ENCODE results near the gene RAVER1.

DNA sequence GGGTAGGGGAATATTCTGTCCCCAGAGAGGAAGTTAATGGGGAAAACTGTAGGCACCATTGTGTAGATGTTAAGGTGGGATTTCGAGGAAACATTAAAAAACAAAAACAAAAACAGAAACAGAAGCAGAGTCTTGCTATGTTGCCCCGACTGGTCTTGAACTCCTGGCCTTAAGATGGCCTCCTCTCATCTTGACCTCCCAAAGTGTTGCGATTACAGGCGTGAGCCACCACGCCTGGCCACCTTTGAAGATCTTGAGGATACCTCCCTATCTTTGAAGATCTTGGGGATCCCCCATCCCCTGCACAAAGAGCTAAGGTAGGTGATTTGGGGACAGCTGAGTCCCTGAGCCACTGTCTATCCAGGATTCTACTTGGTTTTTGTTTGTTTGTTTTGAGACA, 6.6 kb upstream of the RAVER1 start:
- TF ChIP-seq MAX (IDR thresholded peaks at IDR 0.05; ENCODE audit: insufficient read depth, insufficient read length) (no peak), POLR2A (IDR thresholded peaks at IDR 0.05; ENCODE audit: low read depth, low read length) (no peak)
- TF ChIP-seq, protein P1, sequence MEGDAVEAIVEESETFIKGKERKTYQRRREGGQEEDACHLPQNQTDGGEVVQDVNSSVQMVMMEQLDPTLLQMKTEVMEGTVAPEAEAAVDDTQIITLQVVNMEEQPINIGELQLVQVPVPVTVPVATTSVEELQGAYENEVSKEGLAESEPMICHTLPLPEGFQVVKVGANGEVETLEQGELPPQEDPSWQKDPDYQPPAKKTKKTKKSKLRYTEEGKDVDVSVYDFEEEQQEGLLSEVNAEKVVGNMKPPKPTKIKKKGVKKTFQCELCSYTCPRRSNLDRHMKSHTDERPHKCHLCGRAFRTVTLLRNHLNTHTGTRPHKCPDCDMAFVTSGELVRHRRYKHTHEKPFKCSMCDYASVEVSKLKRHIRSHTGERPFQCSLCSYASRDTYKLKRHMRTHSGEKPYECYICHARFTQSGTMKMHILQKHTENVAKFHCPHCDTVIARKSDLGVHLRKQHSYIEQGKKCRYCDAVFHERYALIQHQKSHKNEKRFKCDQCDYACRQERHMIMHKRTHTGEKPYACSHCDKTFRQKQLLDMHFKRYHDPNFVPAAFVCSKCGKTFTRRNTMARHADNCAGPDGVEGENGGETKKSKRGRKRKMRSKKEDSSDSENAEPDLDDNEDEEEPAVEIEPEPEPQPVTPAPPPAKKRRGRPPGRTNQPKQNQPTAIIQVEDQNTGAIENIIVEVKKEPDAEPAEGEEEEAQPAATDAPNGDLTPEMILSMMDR (IDR thresholded peaks at IDR 0.05; ENCODE audit: extremely low read depth in 1 of 2, insufficient read depth in 1 of 2, low read depth in 1 of 2, low read length in 2 of 2), result no peak

All from endothelial cell of umbilical vein (primary cell).